ENCODE results near the gene APOL1. TPM values are rescaled to one million over a fixed set of nuclear protein-coding genes. Genes with fewer than 3 reads are reported as not detected.
"Not testable (repeated sequence)": the region's sequence is repeated elsewhere in the genome, so short reads cannot be mapped to it uniquely, and the experiment has no call there.

Gene APOL1
- total and polyA plus RNA-seq, 11 donors = 10.4 to 132 (median 18.1) TPM

DNA sequence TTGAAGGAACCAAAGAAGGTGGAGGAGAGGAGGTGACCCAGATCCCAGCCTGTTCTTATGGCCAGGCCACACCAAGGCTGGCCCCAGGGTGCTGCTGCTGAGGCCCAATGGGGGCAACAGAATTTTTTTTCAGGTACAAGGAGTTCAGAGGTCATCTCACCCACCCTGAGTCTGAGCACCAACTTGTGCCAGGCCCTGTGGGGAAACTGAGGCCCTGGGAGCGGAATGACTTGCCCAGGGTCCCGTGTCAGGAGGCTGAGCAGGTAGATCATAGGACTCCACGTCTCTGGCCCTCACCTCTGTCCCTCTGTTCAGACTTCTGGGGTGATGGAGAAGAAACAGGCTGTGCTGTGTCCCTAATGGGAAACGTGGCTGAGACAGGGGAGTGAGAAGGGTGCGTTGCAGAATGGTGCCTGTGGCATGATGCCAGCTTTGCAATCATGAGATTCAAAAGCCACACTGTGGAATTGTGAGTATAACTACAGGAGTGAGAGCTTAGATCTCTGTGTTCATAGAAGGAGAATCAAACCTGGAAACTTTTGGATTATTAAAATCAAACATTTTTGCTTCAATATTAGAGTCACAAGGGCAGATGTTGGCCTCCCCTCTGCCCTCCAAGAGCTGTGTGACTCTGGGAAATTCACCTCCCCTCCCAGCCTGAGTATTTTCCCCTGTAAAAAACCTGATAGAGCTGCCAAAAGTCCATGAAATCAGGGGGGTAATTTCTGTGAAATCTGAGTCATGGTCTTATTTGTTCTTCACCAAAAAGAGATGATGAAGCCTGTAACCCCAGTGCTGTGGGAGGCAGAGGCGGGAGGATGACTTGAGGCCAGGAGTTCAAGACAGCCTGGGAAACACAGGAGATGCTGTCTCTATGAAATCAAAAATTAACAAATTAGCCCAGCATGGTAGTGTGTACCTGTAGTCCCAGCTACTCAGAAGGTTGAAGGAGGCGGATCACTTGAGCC, 874 bp downstream of the APOL1 start:
- H3K9me3 ChIP-seq = peaks cover 0 to 4% (median 0%) of the 10 kb centered on the region in 12 donors
- peaks cover 0 to 30% (median 2%) of the 10 kb centered on the region in 9 donors for H3K36me3 ChIP-seq
- peak in 2 of 5 donors; percentile 35 to 49 for DNase-seq
- H3K27ac ChIP-seq = peak overlapping the region; percentile 63 to 96 (median 90)
- TF ChIP-seq, protein P1, sequence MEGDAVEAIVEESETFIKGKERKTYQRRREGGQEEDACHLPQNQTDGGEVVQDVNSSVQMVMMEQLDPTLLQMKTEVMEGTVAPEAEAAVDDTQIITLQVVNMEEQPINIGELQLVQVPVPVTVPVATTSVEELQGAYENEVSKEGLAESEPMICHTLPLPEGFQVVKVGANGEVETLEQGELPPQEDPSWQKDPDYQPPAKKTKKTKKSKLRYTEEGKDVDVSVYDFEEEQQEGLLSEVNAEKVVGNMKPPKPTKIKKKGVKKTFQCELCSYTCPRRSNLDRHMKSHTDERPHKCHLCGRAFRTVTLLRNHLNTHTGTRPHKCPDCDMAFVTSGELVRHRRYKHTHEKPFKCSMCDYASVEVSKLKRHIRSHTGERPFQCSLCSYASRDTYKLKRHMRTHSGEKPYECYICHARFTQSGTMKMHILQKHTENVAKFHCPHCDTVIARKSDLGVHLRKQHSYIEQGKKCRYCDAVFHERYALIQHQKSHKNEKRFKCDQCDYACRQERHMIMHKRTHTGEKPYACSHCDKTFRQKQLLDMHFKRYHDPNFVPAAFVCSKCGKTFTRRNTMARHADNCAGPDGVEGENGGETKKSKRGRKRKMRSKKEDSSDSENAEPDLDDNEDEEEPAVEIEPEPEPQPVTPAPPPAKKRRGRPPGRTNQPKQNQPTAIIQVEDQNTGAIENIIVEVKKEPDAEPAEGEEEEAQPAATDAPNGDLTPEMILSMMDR (IDR thresholded peaks at IDR 0.05) = no peak
- no peak for TF ChIP-seq POLR2A (IDR thresholded peaks at IDR 0.05)
- peak overlapping the region; percentile 19 to 79 (median 57) for H3K4me3 ChIP-seq
- 47 to 60% (median 56%) methylated on average over 7 of the region's 7 CpGs for WGBS, 4 donors
- no peaks in the 10 kb centered on the region for H3K27me3 ChIP-seq
- ATAC-seq = peak in 2 of 4 donors; percentile 15 to 24
- intact Hi-C loops (cut with DNase I) = loop anchor here in 1 of 10 donors (2.0 kb wide), 1 partner anchor 51 kb away; no protein-coding TSS in a partner anchor
- H3K4me1 ChIP-seq = peaks cover 0 to 60% (median 38%) of the 10 kb centered on the region in 12 donors

DNA sequence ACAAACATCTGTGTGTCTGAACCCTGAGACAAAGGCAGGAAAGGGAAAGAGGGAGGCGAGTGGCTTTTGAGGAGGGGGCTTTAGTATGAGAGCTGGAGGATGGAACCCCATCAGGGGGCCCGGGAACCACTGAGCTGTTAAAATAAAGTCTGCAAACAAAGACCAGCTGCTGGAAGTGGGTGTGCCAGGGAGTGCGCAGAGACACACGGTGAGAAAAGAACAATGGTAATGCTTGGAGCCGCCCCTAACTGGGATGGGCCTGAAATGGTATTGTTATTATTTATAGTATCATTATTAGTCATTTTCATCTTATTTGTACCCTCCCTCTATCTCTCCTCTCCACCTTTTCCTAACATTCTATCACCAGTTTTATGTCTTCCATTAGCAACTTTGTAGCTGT, 2.6 kb downstream of the APOL1 start:
- WGBS, 4 donors = 56 to 100% (median 82%) methylated on average over 1 to 3 of the region's 5 CpGs; no CpG with 5 or more reads in 1 of the 4 donors
- H3K4me3 ChIP-seq = peak overlapping the region in 9 of 12 donors; percentile 29 to 79 (median 62)
- DNase-seq, H3K27me3 ChIP-seq, H3K9me3 ChIP-seq: not testable (repeated sequence)
- intact Hi-C loops (cut with DNase I) = loop anchor here in 1 of 10 donors (2.0 kb wide), 1 partner anchor 53 kb away; no protein-coding TSS in a partner anchor
- H3K4me1 ChIP-seq = peaks cover 0 to 71% (median 49%) of the 10 kb centered on the region in 12 donors
- peak overlapping the region; percentile 77 to 96 (median 90) for H3K27ac ChIP-seq
- peaks cover 0 to 46% (median 4%) of the 10 kb centered on the region in 9 donors for H3K36me3 ChIP-seq
- ATAC-seq = peak; percentile 29 to 67 (median 32)

DNA sequence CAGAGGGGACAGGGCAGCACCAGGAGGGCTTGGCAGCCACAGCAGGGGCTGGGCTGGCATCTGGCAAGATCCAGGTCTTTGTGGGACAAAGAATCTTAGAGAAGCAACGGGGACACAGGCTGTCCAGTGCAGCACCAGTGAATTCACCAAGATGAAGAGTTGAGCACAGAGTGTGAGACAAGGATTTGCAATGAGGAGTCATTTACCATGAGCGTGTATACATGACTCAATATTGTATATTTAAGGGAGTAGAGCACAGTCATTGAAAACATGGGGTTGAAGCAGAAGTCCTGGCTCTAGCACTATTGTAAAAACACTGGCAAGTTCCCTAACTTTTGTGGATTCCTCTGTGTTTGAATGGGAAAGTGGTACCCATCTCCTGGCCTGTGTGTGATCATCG, 3.5 kb downstream of the APOL1 start:
- H3K4me1 ChIP-seq = peaks cover 0 to 71% (median 49%) of the 10 kb centered on the region in 12 donors
- no peak for ATAC-seq
- WGBS, 4 donors = 83 to 92% (median 88%) methylated on average over 3 of the region's 3 CpGs
- peak overlapping the region in 1 of 12 donors; percentile 25 for H3K4me3 ChIP-seq
- no peaks in the 10 kb centered on the region for H3K27me3 ChIP-seq
- no peak for DNase-seq
- H3K9me3 ChIP-seq = no peaks in the 10 kb centered on the region
- peak overlapping the region in 10 of 12 donors; percentile 55 to 74 (median 64) for H3K27ac ChIP-seq
- TF ChIP-seq, protein P1 (IDR thresholded peaks at IDR 0.05) = no peak
- no peak for TF ChIP-seq POLR2A (IDR thresholded peaks at IDR 0.05)
- intact Hi-C loops (cut with DNase I) = no loop called here
- peaks cover 0 to 55% (median 12%) of the 10 kb centered on the region in 9 donors for H3K36me3 ChIP-seq

DNA sequence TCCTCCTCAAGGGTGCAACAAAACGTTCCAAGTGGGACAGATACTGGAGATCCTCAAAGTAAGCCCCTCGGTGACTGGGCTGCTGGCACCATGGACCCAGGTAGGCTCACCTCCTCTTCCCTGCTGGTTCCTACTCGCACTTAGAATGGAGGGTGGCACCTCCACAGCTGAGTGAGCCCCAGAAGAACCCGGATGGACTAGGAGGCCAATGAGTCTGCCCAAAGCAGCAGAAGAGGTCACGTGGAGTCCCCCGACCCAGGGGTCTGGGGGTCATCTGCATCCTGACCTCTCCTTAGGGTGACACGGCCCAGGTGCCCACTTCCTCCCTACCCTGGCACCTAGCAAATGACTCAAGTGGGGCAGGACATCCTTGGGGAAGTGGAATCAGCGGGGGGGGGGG, 4.4 kb downstream of the APOL1 start:
- ATAC-seq = no peak
- peaks cover 0 to 69% (median 49%) of the 10 kb centered on the region in 12 donors for H3K4me1 ChIP-seq
- no peak for DNase-seq
- H3K36me3 ChIP-seq = peaks cover 0 to 64% (median 20%) of the 10 kb centered on the region in 9 donors
- H3K27me3 ChIP-seq = no peaks in the 10 kb centered on the region
- WGBS, 4 donors = 75 to 90% (median 82%) methylated on average over 3 to 8 of the region's 8 CpGs
- no peak overlapping the region for H3K4me3 ChIP-seq
- TF ChIP-seq, protein P1 (IDR thresholded peaks at IDR 0.05) = no peak
- no peak for TF ChIP-seq POLR2A (IDR thresholded peaks at IDR 0.05)
- intact Hi-C loops (cut with DNase I) = no loop called here
- H3K9me3 ChIP-seq = no peaks in the 10 kb centered on the region
- peak overlapping the region in 4 of 12 donors; percentile 23 to 60 (median 40) for H3K27ac ChIP-seq
